ENCODE data around the gene GLO1.

GLO1 gene

DNA sequence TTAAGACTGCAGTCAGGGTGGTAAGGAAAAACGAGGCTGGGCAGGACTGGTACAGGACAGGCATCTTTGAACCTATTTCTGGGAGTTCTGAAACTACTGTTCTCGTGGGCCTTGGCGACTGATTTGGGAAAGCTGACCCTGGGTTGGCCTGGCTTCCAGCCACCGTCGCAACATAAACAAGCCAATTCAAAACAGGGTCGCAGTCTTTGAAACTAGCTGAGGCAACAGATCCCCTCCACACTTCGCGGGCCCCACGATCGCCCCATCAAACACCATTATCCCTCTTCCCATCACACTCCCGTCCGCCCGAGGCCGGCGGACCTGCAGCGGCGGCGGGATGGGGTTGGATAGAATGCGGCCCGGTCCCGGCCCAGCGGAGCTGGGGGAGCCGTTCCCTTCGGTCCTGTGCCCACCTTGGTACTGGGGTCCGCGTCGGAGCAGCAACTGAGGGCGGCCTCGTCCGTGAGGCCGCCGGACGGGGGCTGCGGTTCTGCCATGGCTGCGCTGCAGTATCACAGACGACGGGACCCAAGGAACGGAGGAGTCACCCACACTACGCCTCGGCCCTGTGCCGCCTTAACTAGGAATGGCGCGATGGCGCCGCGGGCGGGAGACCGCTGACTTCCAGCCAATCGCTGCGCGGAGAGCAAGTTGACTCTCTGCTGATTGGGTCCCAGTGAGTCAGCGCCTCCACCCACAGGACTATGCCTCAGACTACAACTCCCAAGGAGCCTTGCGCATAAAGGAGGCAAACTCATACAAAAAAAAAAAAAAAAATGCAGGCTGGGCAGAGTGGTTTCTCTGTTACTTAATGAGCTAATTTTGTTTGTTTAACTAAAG, at the start of gene GLO1:
Gene GLO1, minus strand, starts transcription at position 588 of the 840 bp plus-strand sequence. Its CDS starts 91 bp downstream, at position 497.
- TF ChIP-seq, protein P1, sequence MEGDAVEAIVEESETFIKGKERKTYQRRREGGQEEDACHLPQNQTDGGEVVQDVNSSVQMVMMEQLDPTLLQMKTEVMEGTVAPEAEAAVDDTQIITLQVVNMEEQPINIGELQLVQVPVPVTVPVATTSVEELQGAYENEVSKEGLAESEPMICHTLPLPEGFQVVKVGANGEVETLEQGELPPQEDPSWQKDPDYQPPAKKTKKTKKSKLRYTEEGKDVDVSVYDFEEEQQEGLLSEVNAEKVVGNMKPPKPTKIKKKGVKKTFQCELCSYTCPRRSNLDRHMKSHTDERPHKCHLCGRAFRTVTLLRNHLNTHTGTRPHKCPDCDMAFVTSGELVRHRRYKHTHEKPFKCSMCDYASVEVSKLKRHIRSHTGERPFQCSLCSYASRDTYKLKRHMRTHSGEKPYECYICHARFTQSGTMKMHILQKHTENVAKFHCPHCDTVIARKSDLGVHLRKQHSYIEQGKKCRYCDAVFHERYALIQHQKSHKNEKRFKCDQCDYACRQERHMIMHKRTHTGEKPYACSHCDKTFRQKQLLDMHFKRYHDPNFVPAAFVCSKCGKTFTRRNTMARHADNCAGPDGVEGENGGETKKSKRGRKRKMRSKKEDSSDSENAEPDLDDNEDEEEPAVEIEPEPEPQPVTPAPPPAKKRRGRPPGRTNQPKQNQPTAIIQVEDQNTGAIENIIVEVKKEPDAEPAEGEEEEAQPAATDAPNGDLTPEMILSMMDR (IDR thresholded peaks at IDR 0.05; ENCODE audit: low read depth, low read length, missing control alignments): no peak
- peak within 1 kb of the TSS; percentile 74 for H3K4me3 ChIP-seq (ENCODE audit: low read depth, low read length)
- DNase-seq (ENCODE audit: low read depth): peak; percentile 97
- in situ Hi-C loops (cut with HindIII; ENCODE audit: low sequenced_read_pairs): no loop called here

DNA sequence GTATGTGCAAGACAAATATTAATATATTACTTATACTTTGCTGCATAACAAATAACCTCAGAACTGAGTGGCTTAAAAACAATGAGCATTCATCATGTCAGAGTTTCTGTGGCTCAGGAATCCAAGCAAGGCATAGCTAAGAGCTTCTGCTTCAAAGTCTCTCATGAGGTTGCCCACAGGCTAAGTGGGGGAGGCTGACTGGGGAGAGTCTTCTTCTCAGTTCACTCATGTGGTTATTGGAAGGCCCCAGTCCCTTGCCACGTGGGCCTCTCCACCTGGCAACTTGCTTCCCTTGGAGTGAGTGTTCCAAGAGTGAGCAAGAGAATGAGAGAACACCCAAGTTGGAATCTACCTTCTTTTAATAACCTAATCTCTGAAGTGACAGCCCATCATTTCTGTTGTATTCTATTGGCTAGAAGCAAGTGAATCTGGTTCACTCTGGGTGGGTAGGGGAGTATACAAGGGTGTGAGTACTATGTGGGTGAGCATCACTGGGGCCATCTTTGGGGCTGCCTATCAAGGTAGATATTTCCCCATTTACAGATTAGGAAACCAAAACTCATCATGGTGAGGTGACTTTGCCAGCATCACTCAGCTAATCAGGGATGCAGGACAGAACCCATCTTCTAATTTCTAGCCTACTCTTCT, 48.1 kb upstream of the GLO1 start:
- DNase-seq (ENCODE audit: low read depth): no peak
- H3K4me3 ChIP-seq (ENCODE audit: low read depth, low read length): no peak overlapping the region
- TF ChIP-seq, protein P1 (IDR thresholded peaks at IDR 0.05; ENCODE audit: low read depth, low read length, missing control alignments): no peak
- in situ Hi-C loops (cut with HindIII; ENCODE audit: low sequenced_read_pairs): no loop called here

DNA sequence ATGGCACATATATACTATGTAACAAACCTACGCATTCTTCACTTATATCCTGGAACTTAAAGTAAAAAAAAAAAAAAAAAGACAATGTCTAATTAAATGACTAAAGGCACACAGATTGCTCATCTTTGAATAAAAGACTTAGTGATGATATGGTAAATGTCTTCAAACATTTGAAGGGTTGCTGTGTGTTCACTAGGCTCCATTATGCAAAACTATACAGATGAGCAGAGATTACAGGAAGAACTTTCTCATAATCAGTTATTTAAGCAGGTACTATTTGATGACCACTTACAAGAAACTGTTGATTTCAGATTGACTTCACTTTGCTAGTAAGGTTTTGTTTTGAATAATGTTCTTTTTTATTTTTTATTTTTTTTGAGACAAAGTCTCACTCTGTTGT, 46.5 kb upstream of the GLO1 start:
- TF ChIP-seq, protein P1 (IDR thresholded peaks at IDR 0.05; ENCODE audit: low read depth, low read length, missing control alignments): no peak
- DNase-seq (ENCODE audit: low read depth): no peak
- in situ Hi-C loops (cut with HindIII; ENCODE audit: low sequenced_read_pairs): no loop called here
- no peak overlapping the region for H3K4me3 ChIP-seq (ENCODE audit: low read depth, low read length)

DNA sequence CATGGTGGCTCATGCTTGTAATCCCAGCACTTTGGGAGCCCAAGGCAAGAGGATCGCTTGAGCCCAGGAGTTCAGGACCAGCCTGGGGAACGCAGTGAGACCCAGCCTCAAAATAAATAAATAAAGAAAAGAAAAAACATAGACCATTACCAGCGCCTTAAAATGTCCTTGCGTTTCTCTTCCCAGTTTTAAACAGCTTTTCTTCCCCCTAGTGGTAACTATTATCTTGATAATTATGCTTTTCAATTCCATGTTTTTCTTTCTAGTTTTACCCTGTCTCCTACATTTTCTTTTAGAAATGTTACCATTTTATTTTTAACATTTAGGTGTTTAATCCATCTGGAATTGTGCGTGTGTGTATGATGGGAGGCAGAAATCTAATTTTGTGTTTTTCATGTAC, 36.6 kb upstream of the GLO1 start:
- in situ Hi-C loops (cut with HindIII; ENCODE audit: low sequenced_read_pairs): no loop called here
- H3K4me3 ChIP-seq (ENCODE audit: low read depth, low read length): no peak overlapping the region
- TF ChIP-seq, protein P1 (IDR thresholded peaks at IDR 0.05; ENCODE audit: low read depth, low read length, missing control alignments): peak; percentile 28
- no peak for DNase-seq (ENCODE audit: low read depth)

DNA sequence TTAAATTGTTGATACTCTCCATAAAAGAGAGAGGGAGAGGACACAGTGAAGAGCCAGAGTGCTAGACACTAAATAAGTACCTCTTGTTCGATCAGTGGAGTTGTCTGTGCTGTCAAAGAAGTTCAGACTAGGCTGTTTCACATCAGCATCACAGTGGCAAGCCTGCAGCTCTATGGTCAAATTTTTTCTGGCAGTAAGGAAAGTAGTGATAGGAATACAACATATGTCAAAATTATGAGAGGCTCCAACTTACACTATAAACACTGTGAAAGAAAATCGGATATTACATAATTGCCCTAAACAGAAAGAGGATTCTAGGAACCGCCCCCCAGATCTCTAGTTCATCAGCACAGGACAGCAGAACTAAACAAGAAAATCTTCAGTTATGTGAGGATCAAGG, 35.3 kb upstream of the GLO1 start:
- in situ Hi-C loops (cut with HindIII; ENCODE audit: low sequenced_read_pairs): no loop called here
- no peak for DNase-seq (ENCODE audit: low read depth)
- no peak overlapping the region for H3K4me3 ChIP-seq (ENCODE audit: low read depth, low read length)
- TF ChIP-seq, protein P1 (IDR thresholded peaks at IDR 0.05; ENCODE audit: low read depth, low read length, missing control alignments): no peak

DNA sequence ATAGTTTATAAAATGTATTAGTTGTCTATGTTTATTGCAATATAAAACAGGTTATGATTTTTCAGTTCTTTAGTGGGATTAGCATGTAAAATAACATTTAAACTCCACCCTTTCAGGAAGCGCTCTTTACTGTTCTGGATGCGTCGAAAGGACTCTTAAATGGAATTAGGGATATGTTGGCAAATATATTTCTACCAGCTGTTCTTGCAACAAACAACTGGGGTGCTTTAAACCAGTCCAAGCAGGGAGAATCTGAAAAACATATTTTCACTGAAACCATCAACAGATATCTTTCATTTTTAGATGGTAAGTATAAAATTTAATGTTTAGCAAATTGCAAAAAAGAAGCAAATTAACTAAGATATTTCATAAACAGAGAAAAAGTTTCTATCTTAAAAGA, 34.0 kb upstream of the GLO1 start:
- TF ChIP-seq, protein P1 (IDR thresholded peaks at IDR 0.05; ENCODE audit: low read depth, low read length, missing control alignments): no peak
- H3K4me3 ChIP-seq (ENCODE audit: low read depth, low read length): no peak overlapping the region
- in situ Hi-C loops (cut with HindIII; ENCODE audit: low sequenced_read_pairs): no loop called here
- DNase-seq (ENCODE audit: low read depth): no peak
